Keratinocyte (primary cell): ENCODE data around the gene SLC26A8.

Experiments
- EZH2 ChIP-seq: IDR thresholded peaks from one replicate; pipeline ENCODE4 v1.6.1; 2012; ENCODE audit warnings: inconsistent platforms, mild to moderate bottlenecking, low read length, moderate library complexity
- TF ChIP-seq, protein P1 (sequence below), 3 experiments: IDR thresholded peaks in 1 of 3; conservative IDR thresholded peaks in 1 of 3; optimal IDR thresholded peaks in 1 of 3; 2 replicates in 2 of 3; 3 replicates in 1 of 3; pipeline versions ENCODE3 to v1.5.1; 2011; ENCODE audit warnings: low read length in 3 of 3, mild to moderate bottlenecking in 3 of 3, moderate library complexity in 2 of 3, control low read depth in 1 of 3, inconsistent platforms in 1 of 3; ENCODE audit not compliant: insufficient read depth in 2 of 3; ENCODE audit errors: extremely low read depth in 1 of 3

DNA sequence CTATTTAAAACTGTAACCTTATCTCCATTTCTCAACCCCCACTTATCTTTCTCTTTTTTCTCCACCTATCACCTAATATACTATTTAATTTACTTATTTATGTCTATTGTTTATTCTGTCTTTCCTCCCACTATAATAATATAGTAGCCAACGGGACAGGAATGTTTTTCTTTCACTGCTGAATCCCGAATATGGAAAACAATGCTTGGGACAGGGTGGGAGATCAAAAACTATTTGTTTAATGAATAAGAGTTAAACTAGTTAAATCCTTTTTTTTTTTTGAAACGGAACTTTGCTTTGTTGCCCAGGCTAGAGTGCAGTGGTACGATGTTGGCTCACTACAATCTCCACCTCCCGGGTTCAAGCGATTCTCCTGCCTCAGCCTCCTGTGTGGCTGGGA is 109.9 kb downstream of the SLC26A8 start:
- TF ChIP-seq, protein P1, sequence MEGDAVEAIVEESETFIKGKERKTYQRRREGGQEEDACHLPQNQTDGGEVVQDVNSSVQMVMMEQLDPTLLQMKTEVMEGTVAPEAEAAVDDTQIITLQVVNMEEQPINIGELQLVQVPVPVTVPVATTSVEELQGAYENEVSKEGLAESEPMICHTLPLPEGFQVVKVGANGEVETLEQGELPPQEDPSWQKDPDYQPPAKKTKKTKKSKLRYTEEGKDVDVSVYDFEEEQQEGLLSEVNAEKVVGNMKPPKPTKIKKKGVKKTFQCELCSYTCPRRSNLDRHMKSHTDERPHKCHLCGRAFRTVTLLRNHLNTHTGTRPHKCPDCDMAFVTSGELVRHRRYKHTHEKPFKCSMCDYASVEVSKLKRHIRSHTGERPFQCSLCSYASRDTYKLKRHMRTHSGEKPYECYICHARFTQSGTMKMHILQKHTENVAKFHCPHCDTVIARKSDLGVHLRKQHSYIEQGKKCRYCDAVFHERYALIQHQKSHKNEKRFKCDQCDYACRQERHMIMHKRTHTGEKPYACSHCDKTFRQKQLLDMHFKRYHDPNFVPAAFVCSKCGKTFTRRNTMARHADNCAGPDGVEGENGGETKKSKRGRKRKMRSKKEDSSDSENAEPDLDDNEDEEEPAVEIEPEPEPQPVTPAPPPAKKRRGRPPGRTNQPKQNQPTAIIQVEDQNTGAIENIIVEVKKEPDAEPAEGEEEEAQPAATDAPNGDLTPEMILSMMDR (optimal IDR thresholded peaks at IDR 0.05 in 1 of 3, IDR thresholded peaks at IDR 0.05 in 1 of 3, conservative IDR thresholded peaks at IDR 0.05 in 1 of 3; ENCODE audit: extremely low read depth in 1 of 3, insufficient read depth in 2 of 3, low read length in 3 of 3), result no peak
- no peak for TF ChIP-seq EZH2
